Islet precursor cell (in vitro differentiated cells): ENCODE data around the gene LMAN2L.
A peak's percentile ranks its signal among the peaks of the same experiment; 100 is the strongest.

Experiments
- DNase-seq: peaks from one replicate; pipeline ENCODE4 v3.0.0-alpha.2; 2018

The LMAN2L gene

GRCh38 chr2:96739633-96740428 is at the start of gene LMAN2L:
Gene LMAN2L, minus strand, starts transcription at chr2:96740064. Its CDS starts 24 bp downstream, at chr2:96740040.
- DNase-seq = peak; percentile 99

GRCh38 chr2:96789245-96789617 is 49.4 kb upstream of the LMAN2L start:
- no peak for DNase-seq

GRCh38 chr2:96788442-96789244 is 48.8 kb upstream of the LMAN2L start:
- no peak for DNase-seq

- DNase-seq = no peak
Observed at GRCh38 chr2:96787411-96787810, 47.5 kb upstream of the LMAN2L start.

- no peak for DNase-seq
Observed at GRCh38 chr2:96783388-96783787, 43.5 kb upstream of the LMAN2L start.

GRCh38 chr2:96775160-96775559 is 35.3 kb upstream of the LMAN2L start:
- no peak for DNase-seq

- no peak for DNase-seq
Observed at GRCh38 chr2:96773922-96774321, 34.1 kb upstream of the LMAN2L start.

GRCh38 chr2:96772903-96773671 is 33.2 kb upstream of the LMAN2L start:
- DNase-seq = no peak

GRCh38 chr2:96771796-96772618 is 32.1 kb upstream of the LMAN2L start:
- DNase-seq = peak; percentile 95

- DNase-seq = no peak
Observed at GRCh38 chr2:96770442-96771202, 30.8 kb upstream of the LMAN2L start.

GRCh38 chr2:96769814-96770213 is 29.9 kb upstream of the LMAN2L start:
- DNase-seq = peak; percentile 65

GRCh38 chr2:96768083-96768561 is 28.3 kb upstream of the LMAN2L start:
- no peak for DNase-seq

- DNase-seq = no peak
Observed at GRCh38 chr2:96767135-96767871, 27.4 kb upstream of the LMAN2L start.

- DNase-seq = peak; percentile 87
Observed at GRCh38 chr2:96764253-96764637, 24.4 kb upstream of the LMAN2L start.

- peak; percentile 78 for DNase-seq
Observed at GRCh38 chr2:96763511-96764252, 23.8 kb upstream of the LMAN2L start.

- no peak for DNase-seq
Observed at GRCh38 chr2:96762529-96763311, 22.9 kb upstream of the LMAN2L start.

- DNase-seq = no peak
Observed at GRCh38 chr2:96760986-96761832, 21.3 kb upstream of the LMAN2L start.
